Smooth muscle cell (in vitro differentiated cells): ENCODE results near the gene SENP3. TPM values are rescaled to one million over a fixed set of nuclear protein-coding genes. Genes with fewer than 3 reads are reported as not detected.

Source experiments
- DNase-seq: peaks from one replicate; lab custom pipeline; 2025; ENCODE audit not compliant: unreplicated experiment; lab: John Stamatoyannopoulos, UW
- H2AFZ ChIP-seq: fragments of 200-600 bp; sonication (generic); 2 replicates; pipeline ENCODE4 v1.6.0; 2016; ENCODE audit warnings: antibody characterized with exemption, low read depth, mild to moderate bottlenecking
- H3F3A ChIP-seq: fragments of 200-600 bp; sonication (generic); 2 replicates; pipeline ENCODE4 v1.6.0; 2017; ENCODE audit warnings: antibody characterized with exemption, low read depth
- H3K27ac ChIP-seq: fragments of 200-600 bp; sonication (generic); 2 replicates; pipeline ENCODE4 v1.5.1; 2016; ENCODE audit warnings: low read depth, mild to moderate bottlenecking
- H3K27me3 ChIP-seq: fragments of 200-600 bp; sonication (generic); 2 replicates; pipeline ENCODE4 v1.6.1; 2016; ENCODE audit warnings: low read depth, mild to moderate bottlenecking
- H3K36me3 ChIP-seq: fragments of 200-600 bp; sonication (generic); 2 replicates; pipeline ENCODE4 v1.5.1; 2016; ENCODE audit warnings: low read depth
- H3K4me1 ChIP-seq: fragments of 200-600 bp; sonication (generic); 2 replicates; pipeline ENCODE4 v1.5.1; 2016; ENCODE audit warnings: low read depth
- H3K4me2 ChIP-seq: fragments of 200-600 bp; sonication (generic); 2 replicates; pipeline ENCODE4 v1.6.0; 2016; ENCODE audit warnings: mild to moderate bottlenecking
- H3K4me3 ChIP-seq: fragments of 200-600 bp; sonication (generic); 2 replicates; pipeline ENCODE4 v1.5.1; 2016; ENCODE audit warnings: mild to moderate bottlenecking
- H3K79me2 ChIP-seq: fragments of 200-600 bp; sonication (generic); 2 replicates; pipeline ENCODE4 v1.6.0; 2016; ENCODE audit warnings: low read depth, mild to moderate bottlenecking
- H3K9ac ChIP-seq: fragments of 200-600 bp; sonication (generic); 2 replicates; pipeline ENCODE4 v1.6.0; 2016; ENCODE audit warnings: low read depth
- H3K9me3 ChIP-seq: fragments of 200-600 bp; sonication (generic); replicated peaks from 2 replicates; pipeline ENCODE4 v1.5.1; 2016; ENCODE audit warnings: low read depth
- H4K20me1 ChIP-seq: fragments of 200-600 bp; sonication (generic); 2 replicates; pipeline ENCODE4 v1.6.0; 2016; ENCODE audit warnings: low read depth
- CTCF ChIP-seq: fragments of 200-600 bp; sonication (generic); IDR thresholded peaks from 2 replicates; pipeline ENCODE4 v1.5.1; 2017; ENCODE audit warnings: borderline replicate concordance, mild to moderate bottlenecking, antibody characterized with exemption; ENCODE audit not compliant: insufficient read depth, poor library complexity, severe bottlenecking
- WGBS: methylation state at CpG from one replicate; pipeline ENCODE4 v1.1.7; 2016; ENCODE audit warnings: low lambda C conversion rate; 5-methylcytosine and 5-hydroxymethylcytosine counted together
- polyA plus RNA-seq: library from polyadenylated mRNA; unstranded; fragments of >200 nt; fragmentation: Nextera tagmentation; extraction: Ambion mirVana; gene quantifications from 2 replicates; pipeline ENCODE4 v1.2.1, GENCODE V29; 2016
- total RNA-seq: library from RNA; depleted of rRNA; stranded (reverse); fragments of >200 nt; gene quantifications from 2 replicates; pipeline ENCODE4 v1.2.3, GENCODE V29; 2014

Gene SENP3
- total and polyA plus RNA-seq, 2 experiments from 2014 or later = 33.7 to 72.1 TPM

- Histone ChIP-seq H4K20me1 (no peaks in the 10 kb centered on the region), H3K9ac (no peak overlapping the region), H2AFZ (no peak overlapping the region), H3K4me1 (peaks cover 25% of the 10 kb centered on the region), H3K4me2 (no peak overlapping the region), H3K27me3 (no peaks in the 10 kb centered on the region), H3K79me2 (peaks cover 10% of the 10 kb centered on the region), H3F3A (peaks cover 5% of the 10 kb centered on the region), H3K27ac (no peak overlapping the region), H3K9me3 (no peaks in the 10 kb centered on the region), H3K4me3 (no peak overlapping the region), H3K36me3 (no peaks in the 10 kb centered on the region)
- DNase-seq = no peak
- WGBS = 51% methylated on average over 21 of the region's 21 CpGs
- TF ChIP-seq CTCF = no peak
Measured at GRCh38 chr17:7557775-7558543, 3.8 kb upstream of the SENP3 start.

- Histone ChIP-seq H4K20me1 (no peaks in the 10 kb centered on the region), H3K4me3 (no peak within 1 kb of the TSS), H3K79me2 (peaks cover 18% of the 10 kb centered on the region), H3K27ac (no peak within 1 kb of the TSS), H2AFZ (no peak within 1 kb of the TSS), H3F3A (peaks cover 5% of the 10 kb centered on the region), H3K9me3 (no peaks in the 10 kb centered on the region), H3K27me3 (no peaks in the 10 kb centered on the region), H3K4me1 (peaks cover 26% of the 10 kb centered on the region), H3K36me3 (no peaks in the 10 kb centered on the region), H3K9ac (no peak within 1 kb of the TSS), H3K4me2 (no peak within 1 kb of the TSS)
- 95% methylated on average over 16 of the region's 16 CpGs for whole genome bisulfite sequencing
- TF ChIP-seq CTCF = no peak
- no peak for DNase-seq
Measured at GRCh38 chr17:7558544-7559319, 3.0 kb upstream of the SENP3 start, which contains the start of gene TNFSF13. Gene TNFSF13, plus strand, starts transcription at chr17:7558750. Its CDS starts 290 bp downstream, at chr17:7559040.

GRCh38 chr17:7559320-7560171 lies 2.2 kb upstream of the SENP3 start:
- DNase-seq = no peak
- no peaks in the 10 kb centered on the region for H3K36me3 ChIP-seq
- peaks cover 26% of the 10 kb centered on the region for H3K4me1 ChIP-seq
- H3K79me2 ChIP-seq = peaks cover 26% of the 10 kb centered on the region
- TF ChIP-seq CTCF = no peak
- no peak overlapping the region for H3K4me2 ChIP-seq
- WGBS = 94% methylated on average over 18 of the region's 18 CpGs
- no peak overlapping the region for H3K9ac ChIP-seq
- H3K4me3 ChIP-seq = no peak overlapping the region
- H4K20me1 ChIP-seq = no peaks in the 10 kb centered on the region
- peaks cover 5% of the 10 kb centered on the region for H3F3A ChIP-seq
- no peak overlapping the region for H2AFZ ChIP-seq
- no peaks in the 10 kb centered on the region for H3K9me3 ChIP-seq
- H3K27ac ChIP-seq = no peak overlapping the region
- no peaks in the 10 kb centered on the region for H3K27me3 ChIP-seq
